Activated B cell treated with CpG ODN at 0.5 μM for 24 hours (primary cell): ENCODE data around the gene TRIM52. TPM values are rescaled to one million over a fixed set of nuclear protein-coding genes. Genes with fewer than 3 reads are reported as not detected.
A peak's percentile ranks its signal among the peaks of the same experiment; 100 is the strongest.

ENCODE experiments used
- ATAC-seq: fragments of 200-7000 bp; cut with Tn5 transposase; one replicate; pipeline ENCODE4 v1.10.0; 2021; ENCODE audit warnings: low read depth, mild to moderate bottlenecking, moderate library complexity
- CTCF ChIA-PET: fragments of 350-600 bp; sonication (Branson Sonifier 250); formaldehyde crosslinking; loops from one replicate; lab custom pipeline; 2021; ENCODE audit warnings: antibody characterized with exemption; lab: Charles Lee
- POLR2A ChIA-PET: fragments of 350-600 bp; sonication (Branson Sonifier 250); formaldehyde crosslinking; loops from one replicate; lab custom pipeline; 2021; ENCODE audit warnings: antibody characterized with exemption; lab: Charles Lee
- DNase-seq: peaks from one replicate; pipeline ENCODE4 v3.0.0; 2022
- H3K27ac Mint-ChIP-seq: one replicate; pipeline ENCODE4 v1.8.0; 2020; ENCODE audit warnings: mixed read lengths
- H3K27me3 Mint-ChIP-seq: one replicate; pipeline ENCODE4 v1.8.0; 2021; ENCODE audit warnings: mixed read lengths
- H3K36me3 Mint-ChIP-seq: one replicate; pipeline ENCODE4 v1.8.0; 2021; ENCODE audit warnings: low read depth, mixed read lengths
- H3K4me1 Mint-ChIP-seq: one replicate; pipeline ENCODE4 v1.8.0; 2021; ENCODE audit warnings: mixed read lengths
- H3K4me3 Mint-ChIP-seq: one replicate; pipeline ENCODE4 v1.8.0; 2020; ENCODE audit warnings: mild to moderate bottlenecking, mixed read lengths
- H3K9me3 Mint-ChIP-seq: one replicate; pipeline ENCODE4 v1.8.0; 2020; ENCODE audit warnings: mixed read lengths
- intact Hi-C: fragments of 100-400 bp; cut with micrococcal nuclease; formaldehyde crosslinking; loops from one replicate; pipeline ENCODE4 v1.15.1; 2024
- total RNA-seq: library from RNA; stranded (reverse); gene quantifications from 2 replicates; pipeline ENCODE4 v1.2.3, GENCODE V29; 2022
- TF ChIP-seq, protein P1 (sequence below): fragments of 200-600 bp; IDR thresholded peaks from one replicate; pipeline ENCODE4 v1.8.0; 2022; ENCODE audit warnings: antibody characterized with exemption, mild to moderate bottlenecking

The TRIM52 gene
- total RNA-seq, 1 donor from 2014 or later = 36.9 TPM

DNA sequence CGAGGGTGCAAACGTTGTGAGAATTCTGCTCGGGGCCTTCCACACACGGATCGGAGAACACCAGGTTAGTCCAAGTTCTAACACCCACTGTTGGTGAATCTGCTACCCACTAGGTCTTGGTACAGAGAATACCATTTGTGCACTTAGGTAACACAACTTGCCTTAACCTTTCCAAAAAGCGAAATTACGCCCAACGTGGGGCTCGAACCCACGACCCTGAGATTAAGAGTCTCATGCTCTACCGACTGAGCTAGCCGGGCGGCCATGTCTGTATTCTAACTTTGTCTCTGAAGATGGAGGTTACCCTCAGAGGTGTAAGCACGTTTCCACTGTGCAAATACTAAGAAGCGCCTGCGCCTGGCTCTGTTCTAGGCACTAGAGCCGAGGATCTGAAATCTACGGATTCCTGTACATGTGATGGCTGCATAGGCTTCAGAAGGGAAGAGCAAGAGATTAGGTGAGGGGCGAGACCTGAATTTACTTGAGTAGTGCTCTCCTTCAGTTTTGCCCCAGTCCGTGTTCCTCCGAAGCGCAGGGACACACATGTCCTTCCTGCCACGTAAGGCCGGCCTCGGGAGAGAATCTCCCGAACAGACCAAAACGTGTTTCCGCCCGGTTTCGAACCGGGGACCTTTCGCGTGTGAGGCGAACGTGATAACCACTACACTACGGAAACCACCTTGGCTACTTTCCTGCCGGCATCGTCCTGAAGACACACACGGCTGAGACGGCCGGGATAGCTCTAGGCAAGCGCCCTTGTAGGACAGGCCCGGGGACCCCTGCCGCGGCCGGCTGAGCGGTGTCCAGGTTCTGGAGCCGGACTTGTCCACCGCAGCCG lies 38.9 kb downstream of the TRIM52 start:
- peak overlapping the region; percentile 98 for H3K27ac Mint-ChIP-seq
- peaks cover 20% of the 10 kb centered on the region for H3K36me3 Mint-ChIP-seq
- TF ChIP-seq, protein P1, sequence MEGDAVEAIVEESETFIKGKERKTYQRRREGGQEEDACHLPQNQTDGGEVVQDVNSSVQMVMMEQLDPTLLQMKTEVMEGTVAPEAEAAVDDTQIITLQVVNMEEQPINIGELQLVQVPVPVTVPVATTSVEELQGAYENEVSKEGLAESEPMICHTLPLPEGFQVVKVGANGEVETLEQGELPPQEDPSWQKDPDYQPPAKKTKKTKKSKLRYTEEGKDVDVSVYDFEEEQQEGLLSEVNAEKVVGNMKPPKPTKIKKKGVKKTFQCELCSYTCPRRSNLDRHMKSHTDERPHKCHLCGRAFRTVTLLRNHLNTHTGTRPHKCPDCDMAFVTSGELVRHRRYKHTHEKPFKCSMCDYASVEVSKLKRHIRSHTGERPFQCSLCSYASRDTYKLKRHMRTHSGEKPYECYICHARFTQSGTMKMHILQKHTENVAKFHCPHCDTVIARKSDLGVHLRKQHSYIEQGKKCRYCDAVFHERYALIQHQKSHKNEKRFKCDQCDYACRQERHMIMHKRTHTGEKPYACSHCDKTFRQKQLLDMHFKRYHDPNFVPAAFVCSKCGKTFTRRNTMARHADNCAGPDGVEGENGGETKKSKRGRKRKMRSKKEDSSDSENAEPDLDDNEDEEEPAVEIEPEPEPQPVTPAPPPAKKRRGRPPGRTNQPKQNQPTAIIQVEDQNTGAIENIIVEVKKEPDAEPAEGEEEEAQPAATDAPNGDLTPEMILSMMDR = no peak
- CTCF ChIA-PET = interaction anchor here (1.1 to 1.5 kb wide), 3 partner anchors 15 to 38 kb away, joined by 3 to 7 read pairs (median 5); no protein-coding TSS in a partner anchor
- ATAC-seq = peak; percentile 16
- peaks cover 62% of the 10 kb centered on the region for H3K4me1 Mint-ChIP-seq
- H3K4me3 Mint-ChIP-seq = peak overlapping the region; percentile 95
- intact Hi-C loops = loop anchor here (1.0 to 10.0 kb wide), 5 partner anchors 15 to 247 kb away; no protein-coding TSS in a partner anchor
- POLR2A ChIA-PET = interaction anchor here (0.8 to 6.1 kb wide), 16 partner anchors 15 to 419 kb away, joined by 3 to 177 read pairs (median 17); partner anchors contain the start of genes MGAT1, RACK1, TRIM52 and TRIM7
- H3K27me3 Mint-ChIP-seq = peaks cover 7% of the 10 kb centered on the region
- no peaks in the 10 kb centered on the region for H3K9me3 Mint-ChIP-seq
- DNase-seq = peak; percentile 98

DNA sequence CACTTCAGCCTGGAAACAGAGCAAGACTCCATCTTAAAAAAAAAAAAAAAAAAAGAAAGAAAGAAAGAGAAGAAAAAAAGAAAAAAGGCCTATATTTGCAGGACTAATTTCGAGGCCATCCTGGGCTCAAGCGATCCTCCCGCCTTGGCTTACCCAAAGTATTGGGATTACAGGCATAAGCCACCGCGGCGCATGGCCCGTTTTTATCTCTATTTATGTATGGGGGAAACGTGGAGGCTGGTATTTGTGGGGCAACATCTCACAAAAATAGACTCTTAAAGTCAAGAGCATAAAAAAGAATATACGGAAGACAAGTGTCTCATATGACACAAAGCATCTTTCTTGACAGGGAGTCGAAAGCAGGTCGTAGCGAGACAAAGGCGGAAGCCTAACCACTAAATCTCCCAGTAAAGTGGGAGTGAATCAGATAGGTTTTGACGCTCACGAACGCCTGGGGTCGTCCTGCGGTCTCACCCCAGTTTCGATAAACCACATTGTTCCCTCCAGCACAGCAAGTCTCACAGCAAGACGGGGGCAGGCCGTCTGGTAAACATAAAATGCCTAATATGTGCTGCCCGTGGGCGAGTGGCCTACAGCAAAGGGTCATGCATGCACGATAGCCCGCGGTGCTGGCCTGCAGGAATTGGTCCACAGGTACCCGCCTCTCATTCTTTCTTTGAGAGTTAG lies 39.7 kb downstream of the TRIM52 start:
- ChIA-PET POLR2A (interaction anchor here (0.7 to 6.1 kb wide), 12 partner anchors 14 to 411 kb away, joined by 4 to 177 read pairs (median 26); partner anchors contain the start of genes RACK1 and TRIM52), CTCF (interaction anchor here (1.2 to 1.5 kb wide), 3 partner anchors 14 to 37 kb away, joined by 3 to 5 read pairs (median 5); no protein-coding TSS in a partner anchor)
- peaks cover 20% of the 10 kb centered on the region for H3K36me3 Mint-ChIP-seq
- no peak for DNase-seq
- no peaks in the 10 kb centered on the region for H3K9me3 Mint-ChIP-seq
- peak overlapping the region; percentile 98 for H3K27ac Mint-ChIP-seq
- TF ChIP-seq, protein P1 = no peak
- no peak for ATAC-seq
- peak overlapping the region; percentile 95 for H3K4me3 Mint-ChIP-seq
- intact Hi-C loops = loop anchor here (10.0 kb wide), 1 partner anchor 246 kb away; no protein-coding TSS in a partner anchor
- peaks cover 7% of the 10 kb centered on the region for H3K27me3 Mint-ChIP-seq
- peaks cover 65% of the 10 kb centered on the region for H3K4me1 Mint-ChIP-seq

DNA sequence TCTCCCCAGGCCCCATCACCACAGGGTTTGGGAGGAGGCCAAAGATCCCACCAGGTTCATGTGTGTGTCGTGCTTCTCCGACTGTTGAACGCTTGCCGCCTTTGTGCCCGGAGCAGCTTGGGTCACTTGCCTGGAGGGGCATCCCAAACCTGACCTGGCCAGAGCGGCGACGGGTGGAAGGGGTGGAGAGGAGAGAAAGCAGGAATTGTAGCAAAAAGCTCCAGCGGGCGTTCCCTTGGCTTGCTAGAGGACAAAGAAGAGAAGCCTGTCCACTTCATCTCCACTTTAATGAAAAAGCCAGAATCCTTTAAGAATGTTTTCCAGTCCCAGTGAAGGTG lies 40.8 kb downstream of the TRIM52 start:
- intact Hi-C loops = loop anchor here (10.0 kb wide), 1 partner anchor 245 kb away; no protein-coding TSS in a partner anchor
- H3K27me3 Mint-ChIP-seq = peaks cover 7% of the 10 kb centered on the region
- H3K4me3 Mint-ChIP-seq = peak overlapping the region; percentile 24
- ATAC-seq = no peak
- TF ChIP-seq, protein P1 = no peak
- POLR2A ChIA-PET = interaction anchor here (1.0 to 1.2 kb wide), 2 partner anchors 29 to 30 kb away, joined by 6 to 12 read pairs; no protein-coding TSS in a partner anchor
- CTCF ChIA-PET = interaction anchor here (1.2 to 1.4 kb wide), 2 partner anchors 12 to 36 kb away, joined by 3 to 5 read pairs; no protein-coding TSS in a partner anchor
- no peaks in the 10 kb centered on the region for H3K9me3 Mint-ChIP-seq
- peak overlapping the region; percentile 62 for H3K27ac Mint-ChIP-seq
- H3K36me3 Mint-ChIP-seq = peaks cover 20% of the 10 kb centered on the region
- no peak for DNase-seq
- H3K4me1 Mint-ChIP-seq = peaks cover 59% of the 10 kb centered on the region

DNA sequence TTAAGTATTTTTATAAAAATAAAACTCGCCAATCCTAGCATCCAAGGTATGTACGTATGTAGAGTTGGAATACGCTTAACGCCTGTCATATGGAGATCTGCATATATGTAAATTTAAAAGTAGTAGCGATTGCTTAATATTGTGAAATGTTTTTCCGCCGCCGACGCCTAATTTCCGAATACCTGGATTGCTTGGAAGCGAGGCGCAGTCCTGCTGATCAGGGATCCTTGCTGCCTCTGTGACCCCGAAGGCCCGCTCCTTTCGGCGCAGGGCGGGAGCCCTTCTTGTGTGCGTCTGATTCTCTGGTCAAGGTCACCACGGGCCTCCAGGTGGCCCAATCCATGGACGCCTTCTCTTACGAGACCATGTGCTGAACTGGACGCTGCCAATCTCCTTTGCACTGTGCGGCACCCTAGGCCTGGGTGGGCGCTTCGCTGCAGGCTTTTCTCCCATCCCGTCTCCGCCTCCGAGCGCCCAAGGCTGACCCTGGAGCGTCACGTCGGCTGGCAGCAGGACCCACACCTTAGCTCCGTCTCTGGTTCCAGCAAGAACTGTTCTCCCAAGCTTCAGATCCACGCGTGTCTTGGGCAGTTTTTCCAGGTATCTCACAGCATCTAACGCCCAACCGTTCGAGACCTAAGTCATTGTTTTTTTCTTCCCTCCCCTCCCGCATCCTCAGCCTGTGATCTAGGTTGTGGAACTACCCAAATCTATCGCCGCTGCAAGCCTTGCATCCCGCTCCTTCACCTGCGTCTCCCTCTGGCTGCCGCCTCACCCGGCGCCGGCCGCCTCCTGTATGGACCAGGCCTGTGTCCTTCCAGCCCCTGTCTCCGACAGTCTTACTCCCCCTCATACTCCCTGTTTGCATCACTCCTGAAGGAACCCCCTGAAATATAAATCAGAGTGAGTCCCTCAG lies 41.4 kb downstream of the TRIM52 start:
- Mint-ChIP-seq H3K4me3 (peak overlapping the region; percentile 24), H3K4me1 (peaks cover 53% of the 10 kb centered on the region), H3K27me3 (peaks cover 7% of the 10 kb centered on the region), H3K36me3 (peaks cover 20% of the 10 kb centered on the region), H3K9me3 (no peaks in the 10 kb centered on the region), H3K27ac (peak overlapping the region; percentile 62)
- no peak for ATAC-seq
- TF ChIP-seq, protein P1 = no peak
- ChIA-PET POLR2A (interaction anchor here (0.5 kb wide), 1 partner anchor 11 kb away, joined by 5 read pairs; no protein-coding TSS in a partner anchor), CTCF (interaction anchor here (1.2 to 1.4 kb wide), 2 partner anchors 12 to 35 kb away, joined by 3 to 5 read pairs; no protein-coding TSS in a partner anchor)
- no peak for DNase-seq
- intact Hi-C loops = loop anchor here (10.0 kb wide), 1 partner anchor 245 kb away; no protein-coding TSS in a partner anchor
